AG04450 (cell line): ENCODE data around the gene GBGT1. TPM values are rescaled to one million over a fixed set of nuclear protein-coding genes. Genes with fewer than 3 reads are reported as not detected.
A peak's percentile ranks its signal among the peaks of the same experiment; 100 is the strongest.

Experiments used
- CTCF ChIA-PET: fragments of 300-600, 350-600 bp; formaldehyde crosslinking; extraction: SDS; loops from one replicate; lab custom pipeline; 2022; ENCODE audit warnings: antibody characterized with exemption, inconsistent platforms; lab: Charles Lee
- POLR2A ChIA-PET: fragments of 350-600 bp; formaldehyde crosslinking; extraction: SDS; loops from one replicate; lab custom pipeline; 2021; ENCODE audit warnings: antibody characterized with exemption, inconsistent platforms; lab: Yijun Ruan, JAX
- DNase-seq: peaks from one replicate; pipeline ENCODE4 v3.0.0-alpha.2; 2011; ENCODE audit warnings: low read depth, low spot score
- H3K27ac ChIP-seq: one replicate; pipeline ENCODE4 v1.5.1; 2012; ENCODE audit warnings: low read depth, low read length, control low read depth
- H3K27me3 ChIP-seq: one replicate; pipeline ENCODE4 v1.6.0; 2012; ENCODE audit warnings: low read length; ENCODE audit not compliant: control insufficient read depth, insufficient read depth
- H3K4me3 ChIP-seq: 2 replicates; pipeline ENCODE4 v1.5.1; 2011; ENCODE audit warnings: mild to moderate bottlenecking, low read depth, low read length, control low read depth
- H3K9me3 ChIP-seq: 2 replicates; pipeline ENCODE4 v1.5.1; 2012; ENCODE audit warnings: low read length; ENCODE audit not compliant: control insufficient read depth, insufficient read depth
- polyA plus RNA-seq: library from polyadenylated mRNA; depleted of rRNA; stranded (reverse); fragments of >200 nt; gene quantifications from 2 replicates; pipeline ENCODE4 v1.2.3, GENCODE V29; 2011
- TF ChIP-seq, protein P1 (sequence below): IDR thresholded peaks from 2 replicates; pipeline ENCODE4 v1.5.1; 2011; ENCODE audit warnings: low read depth, low read length, control low read depth, inconsistent platforms

The GBGT1 gene
- polyA plus RNA-seq, 1 experiment: 3.5 TPM

GRCh38 chr9:133120501-133121197 lies 43.1 kb downstream of the GBGT1 start:
- no peak for DNase-seq
- H3K4me3 ChIP-seq: peak overlapping the region; percentile 72
- H3K27ac ChIP-seq: no peak overlapping the region
- ChIA-PET POLR2A (no interaction called here), CTCF (interaction anchor here (0.6 kb wide), 2 partner anchors 27 to 360 kb away, joined by 3 to 4 read pairs; no protein-coding TSS in a partner anchor)
- H3K9me3 ChIP-seq: no peaks in the 10 kb centered on the region; the same call in 1 of the 2 replicates
- H3K27me3 ChIP-seq: no peaks in the 10 kb centered on the region
- TF ChIP-seq, protein P1, sequence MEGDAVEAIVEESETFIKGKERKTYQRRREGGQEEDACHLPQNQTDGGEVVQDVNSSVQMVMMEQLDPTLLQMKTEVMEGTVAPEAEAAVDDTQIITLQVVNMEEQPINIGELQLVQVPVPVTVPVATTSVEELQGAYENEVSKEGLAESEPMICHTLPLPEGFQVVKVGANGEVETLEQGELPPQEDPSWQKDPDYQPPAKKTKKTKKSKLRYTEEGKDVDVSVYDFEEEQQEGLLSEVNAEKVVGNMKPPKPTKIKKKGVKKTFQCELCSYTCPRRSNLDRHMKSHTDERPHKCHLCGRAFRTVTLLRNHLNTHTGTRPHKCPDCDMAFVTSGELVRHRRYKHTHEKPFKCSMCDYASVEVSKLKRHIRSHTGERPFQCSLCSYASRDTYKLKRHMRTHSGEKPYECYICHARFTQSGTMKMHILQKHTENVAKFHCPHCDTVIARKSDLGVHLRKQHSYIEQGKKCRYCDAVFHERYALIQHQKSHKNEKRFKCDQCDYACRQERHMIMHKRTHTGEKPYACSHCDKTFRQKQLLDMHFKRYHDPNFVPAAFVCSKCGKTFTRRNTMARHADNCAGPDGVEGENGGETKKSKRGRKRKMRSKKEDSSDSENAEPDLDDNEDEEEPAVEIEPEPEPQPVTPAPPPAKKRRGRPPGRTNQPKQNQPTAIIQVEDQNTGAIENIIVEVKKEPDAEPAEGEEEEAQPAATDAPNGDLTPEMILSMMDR: no peak

DNA sequence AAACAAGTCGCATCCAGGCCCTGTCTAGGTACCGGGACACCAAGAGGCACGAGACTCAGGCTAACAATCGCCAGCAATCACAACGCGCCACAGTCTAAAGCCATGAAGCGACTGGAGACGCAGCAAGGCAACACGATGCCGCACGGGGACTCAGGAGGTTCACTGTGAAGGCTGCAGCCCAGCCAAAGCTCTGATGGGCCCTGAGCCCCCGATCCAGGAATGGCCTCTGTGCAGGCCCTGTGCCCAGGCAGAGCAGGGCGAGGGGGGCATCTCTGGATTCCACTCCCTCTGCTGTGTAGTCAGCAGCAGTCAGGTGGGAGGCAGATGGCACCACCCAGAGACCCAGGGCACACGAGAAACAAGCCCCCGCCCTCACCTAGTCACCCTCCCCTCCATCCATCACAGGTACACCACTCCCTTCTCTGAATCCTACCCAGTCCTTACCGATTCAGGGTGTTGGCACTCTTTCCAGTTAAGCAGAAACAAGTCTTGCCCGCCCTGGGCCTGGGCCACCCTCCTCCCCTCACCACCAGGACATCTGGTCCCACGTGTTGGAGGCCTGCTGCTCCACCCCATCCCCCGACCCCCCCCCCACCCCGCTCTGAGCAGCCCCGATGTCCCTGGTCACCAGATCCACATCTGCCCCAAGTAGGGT lies 43.7 kb downstream of the GBGT1 start:
- H3K27ac ChIP-seq: peak overlapping the region; percentile 11

GRCh38 chr9:133119103-133119845 lies 44.4 kb downstream of the GBGT1 start:
- no peak for DNase-seq
- Histone ChIP-seq H3K27me3 (no peaks in the 10 kb centered on the region), H3K27ac (peak overlapping the region; percentile 11), H3K4me3 (peak overlapping the region; percentile 72), H3K9me3 (no peaks in the 10 kb centered on the region; the same call in 1 of the 2 replicates)
- ChIA-PET POLR2A (interaction anchor here (1.3 to 1.4 kb wide), 2 partner anchors 16 to 89 kb away, joined by 4 read pairs; partner anchors contain the start of gene GTF3C5), CTCF (interaction anchor here (0.6 to 3.4 kb wide), 5 partner anchors 16 to 1638 kb away, joined by 3 to 24 read pairs (median 4); no protein-coding TSS in a partner anchor)
- TF ChIP-seq, protein P1: no peak

More for the DNA sequence above, 43.7 kb downstream of the GBGT1 start:
- Histone ChIP-seq H3K9me3 (no peaks in the 10 kb centered on the region; the same call in 1 of the 2 replicates), H3K27me3 (no peaks in the 10 kb centered on the region), H3K4me3 (peak overlapping the region; percentile 72)
- DNase-seq: no peak
- CTCF ChIA-PET: interaction anchor here (0.6 to 3.4 kb wide), 5 partner anchors 24 to 361 kb away, joined by 3 to 24 read pairs (median 4); no protein-coding TSS in a partner anchor
- TF ChIP-seq, protein P1: no peak
- POLR2A ChIA-PET: interaction anchor here (1.3 kb wide), 1 partner anchor 15 kb away, joined by 4 read pairs; no protein-coding TSS in a partner anchor

GRCh38 chr9:133118568-133118967 lies 45.1 kb downstream of the GBGT1 start:
- TF ChIP-seq, protein P1: no peak
- Histone ChIP-seq H3K9me3 (no peaks in the 10 kb centered on the region; the same call in 1 of the 2 replicates), H3K27me3 (no peaks in the 10 kb centered on the region), H3K4me3 (no peak overlapping the region), H3K27ac (no peak overlapping the region)
- CTCF ChIA-PET: interaction anchor here (0.6 to 3.9 kb wide), 5 partner anchors 16 to 1637 kb away, joined by 3 to 25 read pairs (median 4); no protein-coding TSS in a partner anchor
- DNase-seq: no peak
- POLR2A ChIA-PET: interaction anchor here (0.5 to 1.4 kb wide), 2 partner anchors 67 to 88 kb away, joined by 3 to 4 read pairs; partner anchors contain the start of gene GTF3C5
